Astrocyte (in vitro differentiated cells and primary cell): ENCODE measurements around the gene NDUFA3.

Experiments used
- EZH2 ChIP-seq: IDR thresholded peaks from 2 replicates; pipeline ENCODE4 v1.6.1; 2012; ENCODE audit warnings: mild to moderate bottlenecking, low read length, inconsistent platforms; ENCODE audit not compliant: insufficient read depth
- TF ChIP-seq, protein P1 (sequence below): IDR thresholded peaks from 2 replicates; pipeline ENCODE4 v1.5.1; 2011; ENCODE audit warnings: low read depth, mild to moderate bottlenecking, inconsistent platforms, low read length, moderate library complexity; ENCODE audit not compliant: insufficient read depth

DNA sequence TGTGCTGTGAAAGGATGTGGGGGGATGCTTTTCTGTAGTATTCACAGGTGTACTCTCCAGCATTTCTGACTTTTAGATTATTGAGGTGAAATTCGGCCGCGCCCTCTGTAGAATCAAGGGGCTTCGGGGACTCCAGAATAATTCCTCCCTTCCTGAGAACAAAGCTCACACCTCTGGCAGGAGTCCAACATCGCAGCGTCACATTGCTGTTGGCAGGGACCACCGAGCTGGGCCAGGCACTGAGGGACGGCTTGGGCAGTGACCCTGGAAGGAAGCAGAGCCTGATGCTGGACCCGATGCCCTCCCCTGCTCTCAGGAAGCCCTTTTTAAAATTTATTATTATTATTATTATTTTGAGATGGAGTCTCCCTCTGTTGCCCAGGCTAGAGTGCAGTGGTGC is 27.8 kb upstream of the NDUFA3 start:
- TF ChIP-seq, protein P1, sequence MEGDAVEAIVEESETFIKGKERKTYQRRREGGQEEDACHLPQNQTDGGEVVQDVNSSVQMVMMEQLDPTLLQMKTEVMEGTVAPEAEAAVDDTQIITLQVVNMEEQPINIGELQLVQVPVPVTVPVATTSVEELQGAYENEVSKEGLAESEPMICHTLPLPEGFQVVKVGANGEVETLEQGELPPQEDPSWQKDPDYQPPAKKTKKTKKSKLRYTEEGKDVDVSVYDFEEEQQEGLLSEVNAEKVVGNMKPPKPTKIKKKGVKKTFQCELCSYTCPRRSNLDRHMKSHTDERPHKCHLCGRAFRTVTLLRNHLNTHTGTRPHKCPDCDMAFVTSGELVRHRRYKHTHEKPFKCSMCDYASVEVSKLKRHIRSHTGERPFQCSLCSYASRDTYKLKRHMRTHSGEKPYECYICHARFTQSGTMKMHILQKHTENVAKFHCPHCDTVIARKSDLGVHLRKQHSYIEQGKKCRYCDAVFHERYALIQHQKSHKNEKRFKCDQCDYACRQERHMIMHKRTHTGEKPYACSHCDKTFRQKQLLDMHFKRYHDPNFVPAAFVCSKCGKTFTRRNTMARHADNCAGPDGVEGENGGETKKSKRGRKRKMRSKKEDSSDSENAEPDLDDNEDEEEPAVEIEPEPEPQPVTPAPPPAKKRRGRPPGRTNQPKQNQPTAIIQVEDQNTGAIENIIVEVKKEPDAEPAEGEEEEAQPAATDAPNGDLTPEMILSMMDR, result no peak
- TF ChIP-seq EZH2, result no peak
